Left lung (tissue), 10 donors: Measurements from ENCODE around the gene TTLL5. TPM values are rescaled to one million over a fixed set of nuclear protein-coding genes. Genes with fewer than 3 reads are reported as not detected.

Experiments
- ATAC-seq: fragments of 200-7000 bp; cut with Tn5 transposase; one replicate; pipeline ENCODE4 v1.9.1; 2020; ENCODE audit warnings: moderate library complexity
- DNase-seq, 4 donors: peaks; one replicate each; pipeline ENCODE4 v3.0.0-alpha.2; 2013 to 2020
- H3K27ac ChIP-seq, 2 donors: fragments of 200-600 bp; sonication (generic) in 1 of 2; one replicate each; pipeline versions ENCODE4 v1.5.0 to v1.8.0; 2020 to 2021
- H3K27me3 ChIP-seq, 2 donors: fragments of 200-600 bp; sonication (generic) in 1 of 2; one replicate each; pipeline versions ENCODE4 v1.5.0 to v1.8.0; 2020 to 2021
- H3K36me3 ChIP-seq, 2 donors: fragments of 200-600 bp; sonication (generic) in 1 of 2; one replicate each; pipeline versions ENCODE4 v1.5.0 to v1.8.0; 2020 to 2021
- H3K4me1 ChIP-seq, 2 donors: fragments of 200-600 bp; one replicate each; pipeline ENCODE4 v1.8.0; 2021
- H3K4me3 ChIP-seq, 2 donors: fragments of 200-600 bp; sonication (generic) in 1 of 2; one replicate each; pipeline versions ENCODE4 v1.5.0 to v1.8.0; 2020 to 2021; ENCODE audit warnings: mild to moderate bottlenecking in 1 of 2
- H3K9me3 ChIP-seq, 2 donors: fragments of 200-600 bp; sonication (generic) in 1 of 2; one replicate each; pipeline versions ENCODE4 v1.5.0 to v1.8.0; 2020 to 2021
- intact Hi-C, 2 donors: fragments of 100-400 bp; cut with DNase I; formaldehyde crosslinking; loops; one replicate each; pipeline versions ENCODE4 v1.11.2 to v1.14.2; 2022
- polyA plus RNA-seq, 6 donors: library from polyadenylated mRNA; unstranded; fragments of 120-200 nt; gene quantifications; one replicate each; pipeline ENCODE4 v1.2.1, GENCODE V29; 2013; ENCODE audit not compliant: insufficient read length in 6 of 6
- total RNA-seq, 2 donors: library from RNA; stranded (reverse); fragmentation: NEBNext Ultra II Directional; extraction: Animal tissue kit (Norgen Biotek cat#: 25700); gene quantifications; one replicate each; pipeline ENCODE4 v1.2.1, GENCODE V29; 2021
- TF ChIP-seq, protein P1 (sequence below), 2 donors: fragments of 200-600 bp; sonication (generic) in 1 of 2; IDR thresholded peaks; one replicate each; pipeline versions ENCODE4 v1.5.0 to v1.8.0; 2021; ENCODE audit warnings: antibody characterized with exemption in 2 of 2
- donor health status: DM: no; HTN: yes; CAD: no.
- donor health status: DM: no; HTN: no; CAD: no.

Gene TTLL5
- total and polyA plus RNA-seq, 8 donors: 30.8 to 46.7 (median 42.1) TPM

DNA sequence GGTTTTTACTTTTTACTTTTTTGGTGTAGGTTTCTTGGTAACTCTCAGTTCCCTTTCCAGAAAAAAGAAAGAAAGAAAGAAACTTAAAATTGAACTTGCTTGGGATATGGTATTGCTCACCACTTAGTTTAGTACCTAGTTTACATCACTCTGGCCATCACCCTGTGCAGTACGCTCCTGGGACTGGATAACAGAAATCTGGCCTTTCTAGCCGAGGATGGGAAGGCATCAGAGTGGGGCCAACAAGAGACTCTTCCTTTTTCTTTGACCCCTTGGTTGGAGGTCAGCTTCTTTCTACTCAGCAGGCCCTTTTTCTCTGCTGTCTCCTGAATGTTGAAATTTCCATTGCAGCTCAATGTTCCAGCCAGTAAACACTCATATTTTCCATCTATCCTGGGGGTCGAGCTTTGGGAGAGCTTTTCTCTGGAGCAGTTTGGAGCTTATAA lies 164.1 kb downstream of the TTLL5 start:
- no peaks in the 10 kb centered on the region for H3K27me3 ChIP-seq
- TF ChIP-seq, protein P1, sequence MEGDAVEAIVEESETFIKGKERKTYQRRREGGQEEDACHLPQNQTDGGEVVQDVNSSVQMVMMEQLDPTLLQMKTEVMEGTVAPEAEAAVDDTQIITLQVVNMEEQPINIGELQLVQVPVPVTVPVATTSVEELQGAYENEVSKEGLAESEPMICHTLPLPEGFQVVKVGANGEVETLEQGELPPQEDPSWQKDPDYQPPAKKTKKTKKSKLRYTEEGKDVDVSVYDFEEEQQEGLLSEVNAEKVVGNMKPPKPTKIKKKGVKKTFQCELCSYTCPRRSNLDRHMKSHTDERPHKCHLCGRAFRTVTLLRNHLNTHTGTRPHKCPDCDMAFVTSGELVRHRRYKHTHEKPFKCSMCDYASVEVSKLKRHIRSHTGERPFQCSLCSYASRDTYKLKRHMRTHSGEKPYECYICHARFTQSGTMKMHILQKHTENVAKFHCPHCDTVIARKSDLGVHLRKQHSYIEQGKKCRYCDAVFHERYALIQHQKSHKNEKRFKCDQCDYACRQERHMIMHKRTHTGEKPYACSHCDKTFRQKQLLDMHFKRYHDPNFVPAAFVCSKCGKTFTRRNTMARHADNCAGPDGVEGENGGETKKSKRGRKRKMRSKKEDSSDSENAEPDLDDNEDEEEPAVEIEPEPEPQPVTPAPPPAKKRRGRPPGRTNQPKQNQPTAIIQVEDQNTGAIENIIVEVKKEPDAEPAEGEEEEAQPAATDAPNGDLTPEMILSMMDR (IDR thresholded peaks at IDR 0.05): no peak
- intact Hi-C loops: no loop called here
- H3K9me3 ChIP-seq: no peaks in the 10 kb centered on the region
- peaks cover 39 to 53% of the 10 kb centered on the region in 2 donors for H3K4me1 ChIP-seq
- ATAC-seq (peak; percentile 2), DNase-seq (peak in 2 of 4 donors; percentile 66 to 81)
- H3K36me3 ChIP-seq: no peaks in the 10 kb centered on the region
- H3K4me3 ChIP-seq: no peak overlapping the region
- peak overlapping the region; percentile 50 to 89 for H3K27ac ChIP-seq

DNA sequence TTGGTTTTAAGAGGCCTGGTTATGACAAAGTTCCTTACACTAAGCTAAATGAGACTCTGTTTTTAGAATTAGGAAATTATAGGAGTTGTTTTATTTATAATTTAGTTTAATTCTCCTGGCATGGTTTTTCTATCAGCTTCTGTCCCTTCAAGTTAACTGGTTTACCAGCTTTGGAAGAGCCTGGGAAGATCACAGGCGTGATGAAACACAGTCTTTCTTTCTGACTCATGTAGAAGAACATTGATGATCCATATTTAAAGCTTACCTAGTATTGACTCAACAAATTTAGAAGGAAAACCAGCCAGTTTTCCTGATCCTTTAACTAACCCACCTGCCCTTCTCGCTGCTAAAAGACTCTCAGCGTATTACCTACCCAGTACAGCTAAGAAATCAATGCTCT lies 165.6 kb downstream of the TTLL5 start:
- H3K9me3 ChIP-seq: no peaks in the 10 kb centered on the region
- TF ChIP-seq, protein P1 (IDR thresholded peaks at IDR 0.05): no peak
- no peaks in the 10 kb centered on the region for H3K27me3 ChIP-seq
- peaks cover 38 to 46% of the 10 kb centered on the region in 2 donors for H3K4me1 ChIP-seq
- no peak for ATAC-seq
- DNase-seq: no peak
- peak overlapping the region in 1 of 2 donors; percentile 89 for H3K27ac ChIP-seq
- H3K4me3 ChIP-seq: no peak overlapping the region
- no peaks in the 10 kb centered on the region for H3K36me3 ChIP-seq
- intact Hi-C loops: no loop called here

DNA sequence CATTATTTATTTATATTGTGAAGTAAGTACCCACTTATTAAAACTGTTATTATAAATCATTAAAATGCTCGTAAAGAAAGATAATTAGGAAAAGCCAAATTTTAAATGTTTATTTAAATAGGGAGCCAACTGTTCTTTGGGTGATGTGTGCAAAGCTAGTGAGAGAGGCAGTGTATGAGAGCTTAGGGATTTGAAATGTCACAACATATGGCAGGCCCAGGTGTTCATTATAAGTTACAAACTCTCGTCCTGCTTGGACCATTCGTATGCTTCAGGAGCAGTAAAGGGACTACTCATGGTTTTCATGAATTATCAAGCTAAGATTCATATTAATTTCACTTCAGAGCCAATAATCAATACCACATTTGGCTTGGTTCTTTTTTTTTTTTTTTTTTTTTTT lies 166.3 kb downstream of the TTLL5 start:
- intact Hi-C loops: no loop called here
- Histone ChIP-seq H3K27ac (no peak overlapping the region), H3K9me3 (no peaks in the 10 kb centered on the region), H3K4me3 (no peak overlapping the region), H3K4me1 (peaks cover 41 to 44% of the 10 kb centered on the region in 2 donors), H3K27me3 (no peaks in the 10 kb centered on the region), H3K36me3 (no peaks in the 10 kb centered on the region)
- TF ChIP-seq, protein P1 (IDR thresholded peaks at IDR 0.05): no peak
- no peak for DNase-seq
- ATAC-seq: no peak

DNA sequence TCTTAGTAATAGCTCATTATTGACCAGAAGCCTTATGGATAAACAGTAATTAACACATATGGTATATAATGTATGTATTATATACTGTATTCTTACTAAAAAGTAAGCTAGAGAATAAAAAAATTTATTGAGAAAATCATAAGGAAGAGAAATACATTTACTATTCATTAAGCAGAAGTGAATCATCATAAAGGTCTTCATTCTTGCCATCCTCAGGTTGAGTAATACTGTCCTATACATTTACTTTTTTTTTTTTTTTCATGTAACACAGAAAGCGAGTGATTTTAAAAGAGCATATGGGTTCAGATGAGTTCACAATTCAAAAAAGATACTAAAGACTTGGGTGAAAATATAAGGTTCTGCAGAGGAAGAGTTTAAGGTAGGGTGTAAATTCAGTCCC lies 168.3 kb downstream of the TTLL5 start:
- DNase-seq (no peak), ATAC-seq (no peak)
- H3K9me3 ChIP-seq: no peaks in the 10 kb centered on the region
- H3K36me3 ChIP-seq: no peaks in the 10 kb centered on the region
- intact Hi-C loops: no loop called here
- H3K4me3 ChIP-seq: no peak overlapping the region
- no peaks in the 10 kb centered on the region for H3K27me3 ChIP-seq
- TF ChIP-seq, protein P1 (IDR thresholded peaks at IDR 0.05): no peak
- H3K27ac ChIP-seq: no peak overlapping the region
- peaks cover 31 to 32% of the 10 kb centered on the region in 2 donors for H3K4me1 ChIP-seq

DNA sequence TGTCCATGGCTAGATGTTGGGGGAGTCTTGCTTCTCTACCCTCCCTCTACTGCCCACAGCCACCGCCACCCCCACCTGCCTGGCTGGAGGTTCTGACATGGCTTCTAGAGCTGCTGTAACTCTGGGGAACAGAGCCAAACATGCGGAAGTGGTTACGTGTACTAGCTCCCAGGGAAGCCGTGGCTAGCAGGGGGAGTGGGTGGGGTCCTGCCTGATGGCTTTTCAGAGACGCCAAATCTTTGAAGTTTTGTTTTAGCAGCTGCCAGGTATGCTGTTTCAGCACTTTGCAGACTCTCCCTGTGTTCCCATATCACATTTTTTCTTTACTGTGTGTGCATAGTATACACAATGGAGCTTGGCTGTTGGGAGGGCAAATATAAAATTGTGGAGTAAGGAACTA lies 170.4 kb downstream of the TTLL5 start:
- H3K4me3 ChIP-seq: no peak overlapping the region
- H3K27ac ChIP-seq: peak overlapping the region; percentile 76 to 79
- H3K9me3 ChIP-seq: no peaks in the 10 kb centered on the region
- no peaks in the 10 kb centered on the region for H3K36me3 ChIP-seq
- intact Hi-C loops: no loop called here
- ATAC-seq: peak; percentile 87
- peak in 3 of 4 donors; percentile 85 to 88 (median 87) for DNase-seq
- TF ChIP-seq, protein P1 (IDR thresholded peaks at IDR 0.05): no peak
- H3K4me1 ChIP-seq: peaks cover 17 to 19% of the 10 kb centered on the region in 2 donors
- no peaks in the 10 kb centered on the region for H3K27me3 ChIP-seq
